CMK (cell line): Measurements from ENCODE around the gene ZNF689.
"Not testable (repeated sequence)": the region's sequence is repeated elsewhere in the genome, so short reads cannot be mapped to it uniquely, and the experiment has no call there.

Source experiments
- DNase-seq: peaks from one replicate; pipeline ENCODE4 v3.0.0-alpha.2; 2010; ENCODE audit warnings: low read depth

Gene ZNF689

DNA sequence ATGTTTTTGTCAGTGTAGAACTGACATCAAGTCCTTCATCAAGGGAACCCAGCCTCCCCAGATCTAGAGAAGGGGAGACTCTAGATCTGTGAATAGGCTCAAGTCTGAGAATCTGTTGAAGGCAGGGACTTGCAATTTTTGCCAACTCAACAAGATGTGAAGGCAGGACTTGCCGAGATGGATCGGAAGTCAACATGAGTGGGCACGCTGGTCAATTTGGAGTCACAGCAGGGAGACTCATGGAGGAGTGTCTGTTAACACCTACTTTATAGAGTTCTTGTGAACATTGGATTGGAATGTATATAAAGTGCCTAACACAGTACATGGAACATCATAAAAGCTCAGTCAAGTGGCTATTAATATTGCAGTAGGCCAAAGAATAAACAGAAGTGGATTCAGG lies 10.0 kb downstream of the ZNF689 start:
- DNase-seq, result no peak

DNA sequence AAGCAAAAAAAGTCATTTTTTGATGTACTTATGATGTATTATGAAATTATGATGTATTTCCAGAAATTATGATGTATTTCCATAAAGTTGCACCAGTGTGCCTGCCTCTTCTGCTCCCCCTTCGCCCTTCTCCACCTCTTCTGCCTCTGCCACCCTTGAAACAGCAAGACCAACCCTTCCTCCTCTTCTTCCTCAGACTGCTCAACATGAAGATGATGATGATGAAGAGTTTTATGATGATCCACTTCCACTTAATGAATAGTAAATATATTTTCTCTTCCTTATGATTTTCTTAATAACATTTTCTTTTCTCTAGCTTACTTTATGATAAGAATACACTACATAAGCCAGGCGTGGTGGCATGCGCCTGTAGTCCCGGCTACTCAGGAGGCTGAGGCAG lies 17.3 kb downstream of the ZNF689 start:
- DNase-seq, result no peak

DNA sequence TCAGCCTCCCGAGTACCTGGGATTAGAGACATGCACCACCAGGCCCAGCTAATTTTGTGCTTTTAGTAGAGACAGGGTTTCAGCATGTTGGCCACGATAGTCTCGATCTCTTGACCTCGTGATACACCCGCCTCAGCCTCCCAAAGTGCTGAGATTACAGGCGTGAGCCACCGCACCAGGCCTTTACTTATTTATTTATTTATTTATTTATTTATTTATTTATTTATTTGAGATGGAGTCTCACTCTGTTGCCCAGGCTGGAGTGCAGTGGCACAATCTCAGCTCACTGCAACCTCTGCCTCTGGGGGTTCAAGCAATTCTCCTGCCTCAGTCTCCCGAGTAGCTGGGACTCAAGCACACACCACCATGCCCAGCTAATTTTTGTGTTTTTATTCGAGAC lies 19.3 kb downstream of the ZNF689 start:
- not testable (repeated sequence) for DNase-seq

DNA sequence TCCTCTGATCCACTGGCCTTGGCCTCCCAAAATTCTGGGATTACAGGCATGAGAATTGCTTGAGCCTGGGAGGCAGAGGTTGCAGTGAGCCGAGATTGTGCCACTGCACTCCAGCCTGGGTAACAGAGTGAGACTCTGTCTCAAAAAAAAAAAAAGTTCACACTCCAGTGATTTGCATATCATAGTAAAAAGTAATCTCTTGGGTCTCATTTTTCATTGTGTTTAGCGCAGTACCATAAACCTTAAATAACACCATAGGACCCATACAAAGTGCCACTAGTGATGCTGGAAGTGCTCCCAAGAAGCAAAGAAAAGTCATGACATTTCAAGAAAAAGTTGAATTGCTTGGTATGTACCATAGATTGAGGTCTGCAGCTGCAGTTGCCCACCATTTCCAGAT lies 20.6 kb downstream of the ZNF689 start:
- not testable (repeated sequence) for DNase-seq

DNA sequence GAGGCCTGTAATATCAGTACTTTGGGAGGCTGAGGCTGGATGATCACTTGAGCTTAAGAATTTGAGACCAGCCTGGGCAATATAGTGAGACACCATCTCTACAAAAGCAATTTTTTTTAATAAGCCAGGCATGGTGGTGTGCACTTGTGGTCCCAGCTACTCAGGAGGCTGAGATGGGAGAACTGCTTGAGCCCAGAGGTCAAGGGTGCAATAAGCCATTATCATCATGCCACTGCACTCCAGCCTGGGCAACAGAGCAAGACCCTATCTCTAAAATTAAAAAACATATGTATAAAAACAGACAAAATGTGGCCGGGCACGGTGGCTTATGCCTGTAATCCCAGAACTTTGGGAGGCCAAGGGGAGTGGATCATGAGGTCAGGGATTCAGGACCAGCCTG lies 21.5 kb downstream of the ZNF689 start:
- DNase-seq, result no peak

DNA sequence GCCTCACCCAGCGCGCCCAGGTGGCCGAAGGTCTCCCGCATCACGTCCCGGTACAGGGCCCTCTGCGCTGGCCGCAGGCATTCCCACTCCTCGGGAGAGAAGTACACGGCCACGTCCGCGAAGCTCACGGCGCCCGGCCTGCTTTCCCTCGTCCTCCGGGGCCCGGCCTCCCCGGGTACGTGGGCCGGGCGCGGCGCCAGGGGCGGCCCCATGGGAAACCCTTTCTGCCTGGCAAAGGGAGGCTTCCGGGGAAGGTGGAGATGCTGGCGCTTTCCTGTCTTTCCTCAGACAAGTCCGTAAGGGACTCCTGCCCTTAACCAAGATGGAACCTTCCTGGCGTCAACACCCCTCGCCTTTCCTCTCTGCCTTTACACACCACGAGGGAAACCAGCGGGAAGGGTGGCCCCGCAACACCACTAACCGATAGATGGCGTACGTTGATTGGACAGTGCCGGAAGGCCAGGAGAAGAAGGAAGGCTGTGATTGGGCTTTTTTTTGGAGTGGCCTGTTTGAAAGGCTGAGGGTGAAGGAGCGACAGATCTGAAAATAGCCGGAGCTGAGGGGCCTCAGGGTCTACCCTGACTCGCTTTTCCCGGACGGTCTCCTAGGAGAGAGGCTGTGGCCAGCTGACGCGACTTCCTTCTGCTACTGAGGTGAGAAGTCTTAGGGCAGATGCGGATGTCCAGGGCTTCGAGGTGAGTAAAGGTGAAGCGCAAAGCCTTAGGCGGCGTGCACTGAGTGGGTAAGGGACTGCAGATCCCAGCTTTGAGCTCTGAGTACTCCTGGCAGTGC lies 24.6 kb downstream of the ZNF689 start, which contains the start of gene ZNF785:
Gene ZNF785 (minus strand): TSS at position 298 of the 792 bp plus-strand sequence. CDS start 86 bp downstream, at position 212.
- peak; percentile 97 for DNase-seq

DNA sequence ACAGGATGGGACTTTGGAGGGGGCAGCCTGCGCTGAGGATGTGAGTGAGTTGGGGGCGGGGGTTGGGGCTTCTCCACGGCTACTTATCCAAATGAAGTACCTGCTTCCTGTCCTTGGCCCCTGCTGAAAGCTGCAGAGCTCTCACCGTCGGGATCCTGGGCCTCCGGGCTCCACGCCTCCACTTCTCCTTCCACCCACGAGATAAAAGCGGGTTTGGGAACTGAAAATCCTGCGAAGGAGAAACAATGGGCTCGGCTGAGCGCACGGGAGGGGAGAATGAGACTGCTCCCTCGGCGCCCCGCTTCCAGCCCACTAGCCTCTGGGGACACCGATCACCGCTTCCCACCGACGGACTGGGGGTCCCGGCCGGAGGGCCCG lies 25.2 kb downstream of the ZNF689 start:
- DNase-seq, result peak; percentile 43

DNA sequence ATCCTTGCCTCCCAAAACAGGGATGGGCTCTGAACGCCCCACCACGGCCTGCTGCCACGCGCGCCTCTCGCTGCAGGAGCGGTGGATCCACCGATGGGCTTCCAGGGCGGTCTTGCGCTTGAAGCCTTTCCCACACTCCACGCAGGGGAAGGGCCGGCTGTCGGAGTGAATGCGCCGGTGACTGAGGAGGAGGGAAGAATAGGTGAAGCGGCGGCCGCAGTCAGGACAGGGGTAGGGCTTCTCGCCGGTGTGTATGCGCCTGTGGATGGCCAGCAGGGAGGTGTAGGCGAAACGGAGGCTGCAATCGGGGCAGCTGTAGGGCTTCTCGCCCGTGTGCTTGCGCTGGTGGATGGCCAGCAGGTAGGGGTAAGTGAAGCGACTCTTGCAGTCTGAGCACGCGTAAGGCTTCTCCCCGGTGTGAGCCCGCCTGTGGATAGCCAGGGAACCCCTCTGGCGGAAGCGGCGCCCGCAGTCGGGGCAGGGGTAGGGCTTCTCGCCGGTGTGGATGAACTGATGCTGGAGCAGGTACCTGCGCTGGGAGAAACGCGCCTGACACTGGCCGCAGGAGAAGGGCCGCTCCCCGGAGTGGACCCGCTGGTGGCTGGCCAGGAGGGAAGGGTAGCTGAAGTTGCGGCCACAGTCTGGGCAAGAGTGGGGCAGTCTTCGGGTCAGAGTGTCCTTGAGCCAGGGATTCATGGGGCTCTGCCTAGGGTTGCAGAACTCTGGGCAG lies 27.4 kb downstream of the ZNF689 start:
- DNase-seq, result no peak

DNA sequence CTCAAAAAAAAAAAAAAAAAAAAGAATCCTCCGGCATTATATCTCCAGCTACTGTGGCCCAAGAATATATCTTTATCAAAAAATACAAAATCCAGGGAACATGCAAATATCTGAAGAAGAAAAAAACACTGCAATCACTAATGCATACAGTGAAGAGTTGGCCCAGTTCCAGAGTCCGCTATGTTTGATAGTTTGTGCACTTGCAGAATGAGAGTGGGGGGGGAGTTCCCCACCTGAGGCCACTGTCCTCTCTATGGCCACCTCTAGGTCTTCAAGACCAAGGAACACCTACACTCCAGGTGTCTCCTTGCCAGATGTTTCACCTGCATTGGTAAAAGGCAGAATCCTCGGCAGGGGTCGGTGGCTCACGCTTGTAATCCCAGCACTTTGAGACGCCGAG lies 28.7 kb downstream of the ZNF689 start:
- DNase-seq, result no peak

DNA sequence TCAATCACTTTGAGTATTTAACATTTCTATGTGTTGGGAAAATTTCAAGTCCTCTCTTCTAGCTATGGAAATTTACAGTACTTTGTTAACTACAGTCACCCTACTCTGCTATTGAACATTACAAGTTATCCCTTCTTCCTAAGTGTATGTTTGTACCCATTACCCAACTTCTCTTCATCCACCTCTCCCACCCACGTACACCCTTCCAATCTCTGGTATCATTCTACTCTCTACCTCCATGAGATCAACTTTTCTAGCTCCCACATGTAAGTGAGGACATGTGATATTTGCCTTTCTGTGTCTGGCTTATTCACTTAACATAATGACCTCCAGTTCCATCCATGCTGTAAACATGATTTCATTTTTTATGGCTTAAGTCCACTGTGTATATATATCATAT lies 35.5 kb downstream of the ZNF689 start:
- DNase-seq, result no peak

DNA sequence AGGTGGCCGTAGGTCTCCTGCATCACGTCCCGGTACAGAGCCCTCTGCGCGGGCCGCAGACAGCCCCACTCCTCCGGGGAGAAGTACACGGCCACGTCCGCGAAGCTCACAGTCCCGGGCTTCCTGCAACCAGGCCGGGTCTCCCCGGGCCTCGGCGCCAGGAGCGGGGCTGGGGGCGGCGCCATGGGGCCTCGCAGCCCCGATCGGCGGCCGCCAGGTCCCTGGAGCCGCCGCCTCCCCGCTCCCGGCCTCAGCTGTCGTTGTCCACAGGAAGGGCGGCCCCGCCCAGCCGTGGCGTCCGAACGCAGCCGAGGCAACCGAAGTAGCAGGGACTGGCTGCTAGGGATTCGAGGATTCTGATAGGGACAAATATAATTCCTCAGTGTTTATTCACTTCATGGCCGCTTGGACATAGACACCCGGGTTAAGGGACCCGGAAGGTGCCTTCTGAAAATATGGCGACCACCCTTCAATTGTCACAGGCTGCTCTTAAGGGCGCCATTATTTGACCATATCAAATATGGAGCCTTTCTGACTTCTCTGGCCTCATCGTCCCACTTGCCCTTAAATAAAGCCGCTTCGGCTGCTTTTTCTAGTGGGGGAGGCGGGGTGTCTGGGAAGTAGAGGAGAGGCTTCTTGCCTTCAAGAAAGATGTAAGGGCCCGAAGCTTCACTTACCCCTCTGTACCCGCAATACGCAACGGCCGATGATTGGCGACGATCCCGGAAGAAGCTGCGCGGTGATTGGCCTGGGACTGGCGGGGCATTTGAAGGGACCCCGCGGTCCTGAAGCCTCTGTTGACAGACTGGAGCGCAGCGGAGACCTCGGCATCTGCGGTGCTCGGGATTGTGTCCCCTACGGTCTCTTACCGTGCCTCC lies 38.5 kb downstream of the ZNF689 start, which contains the start of gene ZNF688:
Gene ZNF688 (minus strand): TSS at position 270 of the 878 bp plus-strand sequence. CDS start 85 bp downstream, at position 185.
- peak; percentile 82 for DNase-seq

DNA sequence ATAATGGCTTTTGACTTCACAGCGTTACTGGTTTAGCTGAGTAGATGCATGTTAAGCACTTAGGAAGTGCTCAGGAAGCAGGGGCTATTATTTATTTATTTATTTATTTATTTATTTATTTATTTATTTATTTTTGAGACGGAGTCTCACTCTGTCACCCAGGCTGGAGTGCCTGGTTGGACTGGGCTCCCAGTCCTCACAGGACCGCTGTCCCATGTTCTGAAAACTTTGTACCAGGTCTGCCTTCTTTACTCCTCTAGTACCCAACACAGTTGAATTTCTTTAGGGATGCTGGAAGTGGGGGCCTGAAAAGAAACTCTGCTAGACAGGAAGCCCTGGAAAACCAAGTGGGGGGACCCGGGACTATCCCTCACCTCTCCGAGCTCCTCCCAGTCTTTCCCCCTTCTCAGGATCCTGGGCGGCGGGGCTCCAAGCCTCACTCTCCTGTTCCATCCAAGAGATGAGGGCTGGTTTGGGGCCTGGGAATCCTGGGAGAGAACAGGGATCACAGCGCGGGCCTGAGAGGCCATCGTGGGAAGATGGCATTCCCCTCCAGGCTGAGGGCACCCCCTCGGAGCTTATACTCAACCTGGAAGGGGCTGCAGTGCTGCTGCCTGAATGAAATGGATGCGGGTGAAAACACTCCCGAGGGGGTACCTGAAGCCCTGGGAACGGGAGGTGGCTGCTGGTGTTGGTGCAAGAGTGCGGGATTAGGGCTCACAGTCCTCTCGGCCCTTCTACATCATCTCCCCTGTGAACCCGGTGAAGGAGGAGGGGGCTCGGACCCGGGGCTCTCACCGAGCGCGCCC lies 39.3 kb downstream of the ZNF689 start:
- DNase-seq, result no peak

DNA sequence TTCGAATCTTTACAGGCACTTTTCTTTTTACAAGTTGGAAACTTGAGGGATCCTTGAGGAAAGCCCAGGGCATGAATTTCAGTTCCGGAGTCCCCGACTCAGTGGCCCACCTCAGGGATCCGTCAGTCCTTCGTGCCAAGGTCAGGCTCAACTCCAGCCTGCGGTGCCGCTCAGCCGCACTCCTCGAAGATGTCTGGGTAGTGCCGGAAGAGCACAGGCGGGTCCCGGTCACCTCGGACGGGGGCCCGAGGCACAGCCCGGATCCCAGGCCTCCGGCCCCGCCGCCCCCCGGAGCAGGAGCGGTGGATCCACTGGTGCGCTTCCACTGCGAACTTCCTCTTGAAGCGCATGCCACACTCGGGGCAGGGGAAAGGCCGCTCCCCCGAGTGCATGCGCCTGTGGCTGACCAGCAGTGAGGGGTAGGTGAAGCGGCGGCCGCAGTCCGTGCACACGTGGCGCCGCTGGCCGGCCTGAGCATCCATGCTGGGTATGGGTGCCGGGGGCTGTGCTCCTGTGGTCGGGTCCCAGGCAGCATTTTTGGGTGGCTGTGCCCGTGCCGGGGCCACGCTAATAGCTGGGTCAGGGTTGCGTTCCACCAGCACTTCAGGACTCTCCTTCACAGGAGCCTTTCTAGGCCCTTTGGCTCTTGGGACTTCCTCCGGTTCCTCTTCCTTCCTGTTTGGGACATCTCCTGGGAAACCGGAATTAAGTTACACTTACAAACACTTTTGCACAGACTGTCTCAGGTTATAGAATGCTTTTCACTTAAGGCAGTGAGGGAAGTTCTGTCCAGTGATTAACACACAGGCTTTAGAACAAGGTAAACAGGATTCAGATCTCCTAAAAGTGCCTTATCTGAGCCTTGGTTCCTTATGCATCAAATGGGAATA lies 40.2 kb downstream of the ZNF689 start:
- no peak for DNase-seq

DNA sequence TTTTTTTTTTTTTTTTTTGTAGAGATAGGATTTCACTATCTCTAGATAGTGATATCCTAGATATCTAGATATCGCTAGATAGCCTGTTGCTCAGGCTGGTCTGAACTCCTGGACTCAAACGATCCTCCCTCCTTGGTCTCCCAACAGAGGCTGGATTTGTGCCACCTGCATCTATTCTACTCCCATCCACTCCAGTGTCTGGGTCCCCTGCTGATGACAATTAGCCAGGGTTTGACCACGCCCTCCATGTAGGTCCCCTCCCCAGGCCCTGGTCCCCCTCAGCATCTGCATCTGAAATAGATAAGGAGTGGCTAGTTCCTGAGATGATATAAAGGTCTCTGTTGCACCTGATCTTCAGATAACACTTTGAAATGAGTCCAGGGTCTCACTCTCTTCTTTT lies 40.9 kb downstream of the ZNF689 start:
- DNase-seq, result no peak

DNA sequence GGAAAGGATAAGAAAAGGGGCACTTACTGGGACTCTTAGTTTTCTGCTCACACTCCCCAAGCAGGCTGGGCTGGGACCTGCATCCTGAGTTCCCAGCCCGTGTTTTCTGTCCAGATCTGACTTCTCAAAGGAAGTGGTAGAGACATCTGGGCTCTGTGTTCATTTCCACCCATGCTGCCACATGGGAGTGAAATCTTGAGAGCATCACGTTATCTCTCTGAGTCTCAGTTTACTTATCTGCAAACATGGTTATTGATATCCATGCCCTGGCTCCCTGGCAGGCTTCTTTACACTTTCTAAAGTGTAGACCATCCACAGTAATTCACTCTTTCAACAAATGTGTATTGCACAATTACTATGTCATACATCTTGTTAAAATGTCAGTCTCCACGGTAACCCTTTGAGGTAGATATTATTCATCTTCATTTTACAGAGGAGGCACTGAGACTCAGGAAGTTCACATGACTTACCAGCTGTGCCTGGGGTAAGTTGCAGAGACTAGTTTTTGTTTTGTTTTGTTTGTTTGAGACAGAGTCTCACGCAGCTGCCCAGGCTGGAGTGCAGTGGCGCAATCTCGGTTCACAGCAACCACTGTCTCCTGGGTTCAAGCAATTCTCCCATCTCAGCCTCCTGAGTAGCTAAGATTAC lies 42.1 kb downstream of the ZNF689 start:
- no peak for DNase-seq

DNA sequence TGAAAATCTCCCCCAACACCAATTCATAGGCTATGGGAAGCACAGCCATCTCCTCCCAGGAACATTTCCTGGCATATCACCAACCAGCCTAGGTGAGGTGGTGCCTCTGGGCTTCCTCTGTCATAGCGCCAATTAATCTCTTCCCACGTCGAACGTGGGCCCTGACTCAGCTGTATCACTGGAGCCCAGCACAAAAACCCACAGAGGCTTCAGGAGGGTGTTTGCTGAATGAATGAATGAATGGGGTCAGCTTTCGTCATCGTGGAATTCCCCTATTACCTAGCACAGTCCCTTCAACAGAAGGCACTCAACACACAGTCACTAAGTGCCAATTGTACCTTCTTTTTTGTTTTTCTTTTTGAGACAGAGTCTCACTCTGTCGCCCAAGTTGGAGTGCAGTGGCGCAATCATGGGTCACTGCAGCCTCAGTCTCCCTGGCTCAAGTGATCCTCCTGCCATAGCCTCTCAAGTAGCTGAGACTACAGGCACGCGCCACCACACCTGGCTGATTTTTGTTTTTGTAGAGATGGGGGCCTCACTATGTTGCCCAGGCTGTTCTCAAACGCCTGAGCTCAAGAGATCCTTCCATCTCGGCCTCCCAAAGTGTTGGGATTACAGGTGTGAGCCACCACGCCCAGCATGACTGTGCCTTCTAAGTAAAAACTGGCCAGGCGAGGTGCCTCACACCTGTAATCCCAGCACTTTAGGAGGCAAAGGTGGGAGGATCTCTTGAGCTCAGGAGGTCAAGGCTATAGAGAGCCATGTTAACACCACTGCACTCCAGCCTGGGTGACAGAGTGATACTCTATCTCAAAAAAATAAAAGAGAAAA lies 42.8 kb downstream of the ZNF689 start:
- DNase-seq, result no peak

DNA sequence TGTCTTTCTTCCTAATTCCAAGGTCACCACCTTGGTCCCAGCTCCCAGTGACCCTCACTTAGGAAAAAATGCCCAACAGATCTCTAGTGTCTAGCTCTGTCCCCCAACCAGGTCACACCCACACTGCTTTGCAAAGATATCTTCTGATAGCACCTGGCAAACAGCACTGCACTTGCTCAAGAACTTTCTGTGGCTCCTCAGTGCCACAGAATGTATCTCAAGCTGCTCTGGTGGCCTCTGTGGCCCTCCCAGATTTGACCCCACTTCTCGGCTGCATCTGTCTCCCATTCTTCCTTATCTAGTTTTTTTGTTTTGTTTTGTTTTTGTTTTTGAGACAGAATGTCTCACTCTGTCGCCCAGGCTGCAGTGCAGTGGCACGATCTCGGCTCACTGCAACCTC lies 43.7 kb downstream of the ZNF689 start:
- DNase-seq, result no peak

DNA sequence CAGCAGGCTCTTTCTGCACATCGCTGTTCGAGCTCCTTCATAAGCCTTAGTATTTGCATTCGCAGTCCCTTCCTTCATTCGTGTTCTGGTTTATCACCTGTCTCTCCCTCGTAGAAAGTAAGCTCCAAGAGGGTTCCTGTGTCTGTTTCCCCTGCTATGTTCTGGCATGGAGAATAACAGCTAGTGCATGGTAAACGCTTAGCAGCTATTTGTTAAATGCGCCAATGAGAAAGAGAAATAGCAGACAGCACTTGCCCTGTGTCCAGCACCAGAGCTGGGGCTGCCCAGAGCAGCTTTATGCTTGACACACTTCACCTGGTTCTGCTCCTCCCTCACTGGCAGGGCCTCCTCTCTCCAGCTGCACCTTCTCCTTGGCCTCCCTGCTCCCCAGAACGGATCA lies 44.2 kb downstream of the ZNF689 start:
- no peak for DNase-seq

DNA sequence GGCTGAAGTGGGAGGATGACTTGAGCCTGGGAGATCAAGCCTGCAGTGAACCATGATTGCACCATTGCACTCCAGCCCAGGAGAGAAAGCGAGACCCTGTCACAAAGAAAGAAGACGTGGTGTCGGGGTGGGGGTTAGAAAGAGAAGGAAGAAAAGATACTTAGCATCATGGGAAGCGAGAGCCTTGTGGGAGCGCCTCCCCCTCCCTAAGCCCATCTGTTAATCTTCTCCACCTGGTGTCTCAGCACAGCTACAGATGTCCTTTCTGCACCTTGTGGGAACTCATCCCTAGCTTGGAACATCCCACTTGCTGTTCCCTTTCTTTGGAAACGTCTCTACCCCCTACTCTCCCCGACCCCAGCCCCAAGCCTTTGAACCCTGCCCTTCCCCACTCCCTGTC lies 44.7 kb downstream of the ZNF689 start:
- no peak for DNase-seq
